Thyroid gland (tissue), 4 donors: ENCODE results near the gene OR52W1.

Experiments
- POLR2A ChIP-seq, 2 donors: fragments of 450-650 bp; IDR thresholded peaks; one replicate each; pipeline ENCODE4 v1.6.1; 2017; ENCODE audit warnings: antibody characterized with exemption in 2 of 2, mild to moderate bottlenecking in 2 of 2, moderate library complexity in 1 of 2
- TF ChIP-seq, protein P1 (sequence below), 6 experiments: fragments of 200-600 bp in 3 of 6; fragments of 450-650 bp in 3 of 6; sonication (generic) in 3 of 6; IDR thresholded peaks; one replicate each; pipeline ENCODE4 v1.5.1; 2016 to 2019; ENCODE audit warnings: antibody characterized with exemption in 6 of 6, mild to moderate bottlenecking in 2 of 6, inconsistent platforms in 1 of 6, moderate library complexity in 1 of 6

DNA sequence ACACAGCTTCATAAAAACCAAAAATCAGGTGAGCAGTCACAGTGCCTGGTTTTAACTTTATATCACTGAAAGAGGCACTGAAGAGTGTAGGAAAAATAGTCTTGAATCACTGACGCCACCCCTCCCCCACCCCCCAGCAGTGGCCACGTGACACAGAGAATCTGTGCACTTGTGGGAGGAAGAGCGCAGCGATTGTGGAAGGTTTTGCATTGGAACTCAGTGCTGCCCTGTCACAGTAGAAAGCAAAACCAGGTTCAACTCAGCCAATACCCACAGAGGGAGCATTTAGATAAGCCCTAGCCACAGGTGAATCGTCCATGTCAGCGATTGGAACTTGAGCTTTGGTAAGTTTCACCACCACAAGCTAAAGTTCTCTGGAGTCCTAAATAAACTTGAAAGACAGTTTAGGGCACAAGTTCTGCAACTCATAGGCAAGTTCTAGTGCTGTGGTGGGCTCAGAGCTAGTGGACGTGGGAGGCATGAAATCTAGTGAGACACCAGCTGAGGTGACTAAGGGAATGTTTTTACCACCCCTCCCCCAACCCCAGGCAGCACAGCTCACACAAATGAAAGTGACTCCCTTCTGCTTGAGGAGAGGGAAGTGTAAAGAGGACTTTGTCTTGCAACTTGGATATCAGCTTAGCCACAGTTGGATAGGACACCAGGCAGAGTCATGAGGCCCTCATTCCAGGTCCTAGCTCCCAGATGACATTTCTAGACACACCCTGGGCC is 42.2 kb upstream of the OR52W1 start:
- TF ChIP-seq, protein P1, sequence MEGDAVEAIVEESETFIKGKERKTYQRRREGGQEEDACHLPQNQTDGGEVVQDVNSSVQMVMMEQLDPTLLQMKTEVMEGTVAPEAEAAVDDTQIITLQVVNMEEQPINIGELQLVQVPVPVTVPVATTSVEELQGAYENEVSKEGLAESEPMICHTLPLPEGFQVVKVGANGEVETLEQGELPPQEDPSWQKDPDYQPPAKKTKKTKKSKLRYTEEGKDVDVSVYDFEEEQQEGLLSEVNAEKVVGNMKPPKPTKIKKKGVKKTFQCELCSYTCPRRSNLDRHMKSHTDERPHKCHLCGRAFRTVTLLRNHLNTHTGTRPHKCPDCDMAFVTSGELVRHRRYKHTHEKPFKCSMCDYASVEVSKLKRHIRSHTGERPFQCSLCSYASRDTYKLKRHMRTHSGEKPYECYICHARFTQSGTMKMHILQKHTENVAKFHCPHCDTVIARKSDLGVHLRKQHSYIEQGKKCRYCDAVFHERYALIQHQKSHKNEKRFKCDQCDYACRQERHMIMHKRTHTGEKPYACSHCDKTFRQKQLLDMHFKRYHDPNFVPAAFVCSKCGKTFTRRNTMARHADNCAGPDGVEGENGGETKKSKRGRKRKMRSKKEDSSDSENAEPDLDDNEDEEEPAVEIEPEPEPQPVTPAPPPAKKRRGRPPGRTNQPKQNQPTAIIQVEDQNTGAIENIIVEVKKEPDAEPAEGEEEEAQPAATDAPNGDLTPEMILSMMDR (IDR thresholded peaks at IDR 0.05), result no peak
- TF ChIP-seq POLR2A (IDR thresholded peaks at IDR 0.05), result no peak
